ENCODE results near the gene CRISP2.

- TF ChIP-seq CTCF (conservative IDR thresholded peaks at IDR 0.05; ENCODE audit: low read length), result no peak
- no peak for TF ChIP-seq EZH2phosphoT487 (IDR thresholded peaks at IDR 0.05; ENCODE audit: borderline replicate concordance, low read depth, low read length)
These were observed 48.5 kb downstream of the CRISP2 start for GRCh38 chr6:49664817-49665216.
